ENCODE results near the gene PRR3. TPM values are rescaled to one million over a fixed set of nuclear protein-coding genes. Genes with fewer than 3 reads are reported as not detected.
"Not testable (repeated sequence)": the region's sequence is repeated elsewhere in the genome, so short reads cannot be mapped to it uniquely, and the experiment has no call there.

The PRR3 gene
- total and polyA plus RNA-seq, 2 of the 4 experiments (the other 2 are of a cell fraction) = 7.2 to 17.3 TPM

DNA sequence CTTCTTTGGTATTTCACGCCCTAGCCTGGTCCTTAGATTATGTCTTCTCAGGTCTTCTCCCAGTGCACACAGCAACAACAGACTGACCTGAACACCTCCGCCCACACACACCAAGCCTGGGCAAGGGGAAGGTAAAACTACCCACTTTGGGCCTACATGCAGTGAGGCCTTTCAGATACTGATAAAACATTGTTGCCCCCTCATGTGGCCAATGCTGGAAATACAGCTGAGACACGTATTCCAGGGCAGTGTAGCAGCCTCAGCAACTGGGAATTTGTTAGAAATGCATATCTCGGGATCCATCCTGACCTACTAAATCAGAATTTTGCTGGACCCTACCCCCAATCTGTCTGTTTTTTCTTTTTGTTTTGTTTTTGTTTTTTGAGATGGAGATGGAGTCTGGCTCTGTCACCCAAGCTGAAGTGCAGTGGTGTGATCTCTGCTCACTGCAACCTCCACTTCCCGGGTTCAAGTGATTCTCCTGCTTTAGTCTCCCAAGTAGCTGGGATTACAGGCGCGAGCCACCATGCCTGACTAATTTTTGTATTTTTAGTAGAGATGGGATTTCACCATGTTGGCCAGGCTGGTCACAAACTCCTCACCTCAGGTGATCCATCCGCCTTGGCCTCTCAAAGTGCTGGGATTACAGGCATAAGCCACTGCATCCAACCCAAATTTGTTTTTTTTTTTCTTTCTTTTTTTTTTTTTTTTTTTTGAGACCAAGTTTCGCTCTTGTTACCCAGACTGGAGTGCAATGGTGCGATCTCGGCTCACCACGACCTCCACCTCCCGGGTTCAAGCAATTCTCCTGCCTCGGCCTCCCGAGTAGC, 40.4 kb downstream of the PRR3 start:
- H2BK15ac ChIP-seq (ENCODE audit: low read depth, low read length); in situ Hi-C loops (cut with MboI; ENCODE audit: low sequenced_read_pairs); dilution Hi-C loops (cut with HindIII; ENCODE audit: low sequenced_read_pairs, unreplicated experiment); H3K4me2 ChIP-seq (ENCODE audit: low read depth, low read length); H4K91ac ChIP-seq (ENCODE audit: insufficient read depth, low read depth, low read length); H3K27ac ChIP-seq (ENCODE audit: insufficient read depth, low read length); H3K56ac ChIP-seq (ENCODE audit: extremely low read depth, insufficient read depth, low read length); H3K9me1 ChIP-seq (ENCODE audit: insufficient read depth, low read length); H3K23ac ChIP-seq (ENCODE audit: low read depth, low read length); H3K18ac ChIP-seq (ENCODE audit: low read depth, low read length); H4K5ac ChIP-seq (ENCODE audit: low read depth, low read length); H3K27me3 ChIP-seq (ENCODE audit: control insufficient read depth, insufficient read depth, low read length); H2BK20ac ChIP-seq (ENCODE audit: low read depth, low read length); H3K4me1 ChIP-seq (ENCODE audit: control insufficient read depth, insufficient read depth, low read length); H2BK5ac ChIP-seq (ENCODE audit: low read depth, low read length, poor library complexity, severe bottlenecking); H3K9me3 ChIP-seq (ENCODE audit: control insufficient read depth, insufficient read depth, low read length); H2BK120ac ChIP-seq (ENCODE audit: low read depth, low read length); H3K4ac ChIP-seq (ENCODE audit: low read depth, low read length); H3K4me3 ChIP-seq (ENCODE audit: insufficient read depth, low read depth, low read length); BruUV-seq (replicated peaks); H2AK5ac ChIP-seq (ENCODE audit: low read depth, low read length); H3K9ac ChIP-seq (ENCODE audit: low read depth, low read length); H3K14ac ChIP-seq (replicated peaks; ENCODE audit: low read depth, low read length): not testable (repeated sequence)
- H4K20me1 ChIP-seq (ENCODE audit: insufficient read depth, low read length) = peaks cover 24% of the 10 kb centered on the region
- WGBS, 2 experiments (ENCODE audit: extremely low coverage in 2 of 2, insufficient read length in 1 of 2) = no CpG with 5 or more reads among the region's 15 CpGs
- peaks cover 34% of the 10 kb centered on the region for H3K36me3 ChIP-seq (ENCODE audit: control insufficient read depth, insufficient read depth, low read length)
- DNase-seq (peak; percentile 75), ATAC-seq (ENCODE audit: low read depth) (peak; percentile 88)
- peaks cover 2 to 11% of the 10 kb centered on the region in 2 experiments; a peak in 3 of 4 replicates for H3K79me1 ChIP-seq (ENCODE audit: low read depth in 1 of 2, low read length in 2 of 2)
- peak overlapping the region; percentile 78 for H2AFZ ChIP-seq (replicated peaks; ENCODE audit: low read length, poor library complexity)
- peak overlapping the region in 1 of 2 experiments; percentile 53; a peak in 2 of 4 replicates for H4K8ac ChIP-seq (ENCODE audit: low read depth in 2 of 2, low read length in 2 of 2)
- intact Hi-C loops (cut with micrococcal nuclease) = loop anchor here (2.0 kb wide), 1 partner anchor 115 kb away; no protein-coding TSS in a partner anchor
- TF ChIP-seq POLR2A (IDR thresholded peaks at IDR 0.05; ENCODE audit: low read depth, low read length) (peak; percentile 31; the same call in 1 of the 2 replicates), USF2 (IDR thresholded peaks at IDR 0.05; ENCODE audit: low read depth, low read length) (0 out of 2 replicates have a peak, but pooled peaks have one; percentile 11), RAD21 (IDR thresholded peaks at IDR 0.05; ENCODE audit: low read length) (peak; percentile 44), SMC3 (IDR thresholded peaks at IDR 0.05; ENCODE audit: low read depth, low read length) (peak; percentile 42; the same call in 1 of the 2 replicates), MAFK (IDR thresholded peaks at IDR 0.05; ENCODE audit: low read depth, low read length) (peak; percentile 28; the same call in 1 of the 2 replicates), CTCF (conservative IDR thresholded peaks at IDR 0.05; ENCODE audit: low read depth, low read length) (peak; percentile 67)
- ChIA-PET POLR2A (ENCODE audit: unreplicated experiment) (interaction anchor here (1.0 kb wide), 1 partner anchor 15 kb away, joined by 3 read pairs; no protein-coding TSS in a partner anchor), CTCF (interaction anchor here (0.6 to 2.0 kb wide), 8 partner anchors 10 to 116 kb away, joined by 3 to 8 read pairs (median 4); no protein-coding TSS in a partner anchor)
- peak overlapping the region; percentile 74 for H2AK9ac ChIP-seq (replicated peaks; ENCODE audit: low read depth, low read length, poor library complexity)
